H9 (cell line): ENCODE measurements around the gene FETUB. TPM values are rescaled to one million over a fixed set of nuclear protein-coding genes. Genes with fewer than 3 reads are reported as not detected.

Experiments
- DNase-seq: peaks from one replicate; pipeline ENCODE4 v3.0.0-alpha.2; 2017
- H2AFZ ChIP-seq: one replicate; pipeline ENCODE4 v1.6.1; 2013; ENCODE audit warnings: mild to moderate bottlenecking, low read length, control low read depth, moderate library complexity
- H2AK5ac ChIP-seq: 2 replicates; pipeline ENCODE4 v1.6.1; 2013; ENCODE audit warnings: low read length, control low read depth, mixed read lengths; ENCODE audit not compliant: insufficient read length
- H2BK120ac ChIP-seq: one replicate; pipeline ENCODE4 v1.6.1; 2013; ENCODE audit warnings: low read depth, mild to moderate bottlenecking, low read length, control low read depth, inconsistent platforms; ENCODE audit not compliant: poor library complexity, severe bottlenecking
- H2BK12ac ChIP-seq: 2 replicates; pipeline ENCODE4 v1.6.1; 2013; ENCODE audit warnings: low read length, control low read depth, mixed read lengths, low read depth; ENCODE audit not compliant: insufficient read length
- H2BK15ac ChIP-seq: 2 replicates; pipeline ENCODE4 v1.6.1; 2013; ENCODE audit warnings: low read depth, low read length, control low read depth
- H2BK20ac ChIP-seq: one replicate; pipeline ENCODE4 v1.6.1; 2013; ENCODE audit warnings: low read depth, mild to moderate bottlenecking, low read length, control low read depth, inconsistent platforms; ENCODE audit not compliant: poor library complexity, severe bottlenecking
- H2BK5ac ChIP-seq: 2 replicates; pipeline ENCODE4 v1.6.1; 2013; ENCODE audit warnings: low read length, control low read depth, mixed read lengths; ENCODE audit not compliant: insufficient read length
- H3K14ac ChIP-seq: 2 replicates; pipeline ENCODE4 v1.6.1; 2013; ENCODE audit warnings: low read length, control low read depth; ENCODE audit not compliant: insufficient read depth
- H3K18ac ChIP-seq: 2 replicates; pipeline ENCODE4 v1.6.1; 2013; ENCODE audit warnings: low read depth, mild to moderate bottlenecking, mixed read lengths, low read length, control low read depth; ENCODE audit not compliant: insufficient read length
- H3K23ac ChIP-seq: 2 replicates; pipeline ENCODE4 v1.6.1; 2013; ENCODE audit warnings: low read length, control low read depth, mixed read lengths, low read depth; ENCODE audit not compliant: insufficient read length
- H3K23me2 ChIP-seq: 2 replicates; pipeline ENCODE4 v1.6.1; 2013; ENCODE audit warnings: low read depth, mild to moderate bottlenecking, mixed read lengths, low read length, control low read depth; ENCODE audit not compliant: insufficient read length, poor library complexity, severe bottlenecking
- H3K27ac ChIP-seq: 2 replicates; pipeline ENCODE4 v1.5.1; 2013; ENCODE audit warnings: low read length, control low read depth, mixed read lengths, low read depth; ENCODE audit not compliant: insufficient read length
- H3K27me3 ChIP-seq: 2 replicates; pipeline ENCODE4 v1.6.1; 2013; ENCODE audit warnings: low read length, control low read depth, inconsistent platforms; ENCODE audit not compliant: insufficient read depth
- H3K4ac ChIP-seq: 2 replicates; pipeline ENCODE4 v1.6.1; 2013; ENCODE audit warnings: low read depth, mild to moderate bottlenecking, control low read depth, inconsistent platforms, low read length, moderate library complexity
- H3K4me1 ChIP-seq: 2 replicates; pipeline ENCODE4 v1.6.1; 2013; ENCODE audit warnings: low read length, control low read depth, inconsistent platforms; ENCODE audit not compliant: insufficient read depth
- H3K4me2 ChIP-seq: 2 replicates; pipeline ENCODE4 v1.6.1; 2013; ENCODE audit warnings: low read length, control low read depth, mixed read lengths; ENCODE audit not compliant: insufficient read length, insufficient read depth
- H3K56ac ChIP-seq: 2 replicates; pipeline ENCODE4 v1.6.1; 2013; ENCODE audit warnings: low read depth, mild to moderate bottlenecking, mixed read lengths, low read length, control low read depth; ENCODE audit not compliant: insufficient read length
- H3K79me1 ChIP-seq: 2 replicates; pipeline ENCODE4 v1.6.1; 2013; ENCODE audit warnings: low read depth, mild to moderate bottlenecking, moderate library complexity, low read length, control low read depth, inconsistent platforms; ENCODE audit not compliant: insufficient read depth, poor library complexity, severe bottlenecking
- H3K79me2 ChIP-seq: 2 replicates; pipeline ENCODE4 v1.6.1; 2013; ENCODE audit warnings: low read length, control low read depth, inconsistent platforms; ENCODE audit not compliant: insufficient read depth
- H3K9ac ChIP-seq: 2 replicates; pipeline ENCODE4 v1.6.1; 2013; ENCODE audit warnings: low read length, control low read depth, mixed read lengths; ENCODE audit not compliant: insufficient read length; ENCODE audit errors: extremely low read depth
- H3K9me3 ChIP-seq: one replicate; pipeline ENCODE4 v1.6.1; 2013; ENCODE audit warnings: low read depth, low read length, inconsistent platforms; ENCODE audit not compliant: control insufficient read depth
- H3T11ph ChIP-seq: one replicate; pipeline ENCODE4 v1.6.1; 2013; ENCODE audit warnings: mild to moderate bottlenecking, low read length, control low read depth, inconsistent platforms
- H4K20me1 ChIP-seq: one replicate; pipeline ENCODE4 v1.6.1; 2013; ENCODE audit not compliant: control insufficient read depth, insufficient read length, insufficient read depth
- H4K5ac ChIP-seq: 2 replicates; pipeline ENCODE4 v1.6.1; 2013; ENCODE audit warnings: low read depth, mild to moderate bottlenecking, mixed read lengths, low read length, control low read depth; ENCODE audit not compliant: insufficient read length
- H4K8ac ChIP-seq: replicated peaks from 2 replicates; pipeline ENCODE4 v1.6.1; 2013; ENCODE audit warnings: low read length, control low read depth, mixed read lengths, low read depth; ENCODE audit not compliant: insufficient read length
- H4K91ac ChIP-seq: 2 replicates; pipeline ENCODE4 v1.6.1; 2013; ENCODE audit warnings: low read depth, mild to moderate bottlenecking, moderate library complexity, mixed read lengths, low read length, control low read depth; ENCODE audit not compliant: insufficient read length
- H3K27ac Mint-ChIP-seq, 3 experiments: 2 replicates in 2 of 3; 3 replicates in 1 of 3; pipeline ENCODE4 v1.8.0; 2020 to 2021; ENCODE audit warnings: mixed read lengths in 3 of 3, mild to moderate bottlenecking in 1 of 3, moderate library complexity in 1 of 3
- H3K27me3 Mint-ChIP-seq: 2 replicates; pipeline ENCODE4 v1.8.0; 2021; ENCODE audit warnings: low read depth, mild to moderate bottlenecking, moderate library complexity, mixed read lengths
- H3K36me3 Mint-ChIP-seq, 3 experiments: 2 replicates in 2 of 3; 3 replicates in 1 of 3; pipeline ENCODE4 v1.8.0; 2020 to 2021; ENCODE audit warnings: low read depth in 3 of 3, mixed read lengths in 3 of 3; ENCODE audit not compliant: insufficient read depth in 1 of 3
- H3K4me1 Mint-ChIP-seq, 2 experiments: 2 replicates each; pipeline ENCODE4 v1.8.0; 2020; ENCODE audit warnings: mixed read lengths in 2 of 2
- H3K4me3 Mint-ChIP-seq, 2 experiments: 2 replicates in 1 of 2; 3 replicates in 1 of 2; pipeline ENCODE4 v1.8.0; 2020 to 2021; ENCODE audit warnings: mild to moderate bottlenecking in 2 of 2, mixed read lengths in 2 of 2, moderate library complexity in 1 of 2
- H3K9me3 Mint-ChIP-seq, 2 experiments: 2 replicates in 1 of 2; 3 replicates in 1 of 2; pipeline ENCODE4 v1.8.0; 2020; ENCODE audit warnings: mild to moderate bottlenecking in 2 of 2, mixed read lengths in 2 of 2, moderate library complexity in 1 of 2
- CTCF ChIP-seq: fragments of 200-600 bp; sonication (generic); conservative IDR thresholded peaks from 3 replicates; pipeline ENCODE4 v1.8.0; 2021; ENCODE audit warnings: antibody characterized with exemption, mild to moderate bottlenecking
- WGBS: extraction: QIAGEN DNeasy Blood & Tissue Kit; methylation state at CpG from one replicate; pipeline ENCODE4 v1.1.7; 2013; ENCODE audit warnings: missing lambda C conversion rate, low lambda C conversion rate, mixed read lengths; ENCODE audit not compliant: insufficient read length; ENCODE audit errors: extremely low coverage; 5-methylcytosine and 5-hydroxymethylcytosine counted together
- total RNA-seq: library from RNA; stranded (reverse); gene quantifications from 2 replicates; pipeline ENCODE4 v1.2.1, GENCODE V29; 2021

The FETUB gene
- total RNA-seq, 1 experiment from 2014 or later: not detected

- Histone ChIP-seq H3K56ac (no peak overlapping the region), H2AFZ (no peak overlapping the region)
- peaks cover 14% of the 10 kb centered on the region in 2 experiments for H3K4me1 Mint-ChIP-seq
Observed at GRCh38 chr3:186614266-186614596, 26.0 kb upstream of the FETUB start.

More at GRCh38 chr3:186614266-186614596, 26.0 kb upstream of the FETUB start:
- DNase-seq: no peak
- no peaks in the 10 kb centered on the region for H3K27me3 ChIP-seq
- H4K8ac ChIP-seq: no peak overlapping the region
- no peaks in the 10 kb centered on the region for H3K79me2 ChIP-seq
- H3K23me2 ChIP-seq: no peaks in the 10 kb centered on the region
- no peaks in the 10 kb centered on the region; the same call in 1 of the 2 replicates for H3K4me1 ChIP-seq
- no peaks in the 10 kb centered on the region for H3K79me1 ChIP-seq
- H3K4ac ChIP-seq: no peak overlapping the region
- no peak overlapping the region for H3K27ac ChIP-seq
- Mint-ChIP-seq H3K9me3 (no peaks in the 10 kb centered on the region), H3K27ac (no peak overlapping the region), H3K4me3 (no peak overlapping the region), H3K27me3 (peaks cover 32% of the 10 kb centered on the region), H3K36me3 (no peaks in the 10 kb centered on the region)
- H3K23ac ChIP-seq: no peak overlapping the region
- H2BK120ac ChIP-seq: no peak overlapping the region
- no peak overlapping the region for H3K4me2 ChIP-seq
- H3T11ph ChIP-seq: no peak overlapping the region
- no peak overlapping the region for H2BK5ac ChIP-seq
- no peak overlapping the region for H4K91ac ChIP-seq
- H2BK20ac ChIP-seq: no peak overlapping the region
- H2BK15ac ChIP-seq: no peak overlapping the region
- no peak overlapping the region for H2BK12ac ChIP-seq
- no peaks in the 10 kb centered on the region for H3K9me3 ChIP-seq
- no peak overlapping the region for H3K18ac ChIP-seq
- H2AK5ac ChIP-seq: no peak overlapping the region
- no peak for TF ChIP-seq CTCF
- WGBS: no CpG with 5 or more reads among the region's 6 CpGs
- no peak overlapping the region for H3K9ac ChIP-seq
- no peak overlapping the region for H4K5ac ChIP-seq
- no peak overlapping the region for H3K14ac ChIP-seq
- no peaks in the 10 kb centered on the region for H4K20me1 ChIP-seq
